GM19099 (cell line): ENCODE measurements around the gene TMEM107.
A peak's percentile ranks its signal among the peaks of the same experiment; 100 is the strongest.

Source experiments
- POLR2A ChIP-seq: IDR thresholded peaks from 3 replicates; pipeline ENCODE4 v1.6.1; 2011; ENCODE audit warnings: low read depth; ENCODE audit not compliant: insufficient read length; ENCODE audit errors: extremely low read depth

The TMEM107 gene

GRCh38 chr17:8140065-8141029 lies 35.8 kb downstream of the TMEM107 start:
- TF ChIP-seq POLR2A, result no peak

- peak; percentile 52 for TF ChIP-seq POLR2A
Measured at GRCh38 chr17:8138672-8139371, 37.4 kb downstream of the TMEM107 start.

- TF ChIP-seq POLR2A, result no peak
Measured at GRCh38 chr17:8138374-8138671, 37.9 kb downstream of the TMEM107 start.

- TF ChIP-seq POLR2A, result no peak
Measured at GRCh38 chr17:8137645-8138373, 38.4 kb downstream of the TMEM107 start.

- TF ChIP-seq POLR2A, result no peak
Measured at GRCh38 chr17:8133941-8134340, 42.2 kb downstream of the TMEM107 start.

- TF ChIP-seq POLR2A, result no peak
Measured at GRCh38 chr17:8133399-8133798, 42.8 kb downstream of the TMEM107 start.

GRCh38 chr17:8131844-8132441 lies 44.2 kb downstream of the TMEM107 start:
- no peak for TF ChIP-seq POLR2A

GRCh38 chr17:8128125-8128784 lies 47.9 kb downstream of the TMEM107 start:
- TF ChIP-seq POLR2A, result no peak

- peak; percentile 36 for TF ChIP-seq POLR2A
Measured at GRCh38 chr17:8126491-8127066, 49.6 kb downstream of the TMEM107 start.

- TF ChIP-seq POLR2A, result no peak
Measured at GRCh38 chr17:8125947-8126490, 50.2 kb downstream of the TMEM107 start.

GRCh38 chr17:8125154-8125946 lies 50.8 kb downstream of the TMEM107 start:
- peak; percentile 34 for TF ChIP-seq POLR2A

GRCh38 chr17:8124350-8125153 lies 51.6 kb downstream of the TMEM107 start:
- no peak for TF ChIP-seq POLR2A
